Thoracic aorta (tissue), 2 donors: Measurements from ENCODE around the gene CD3D. TPM values are rescaled to one million over a fixed set of nuclear protein-coding genes. Genes with fewer than 3 reads are reported as not detected.

Experiments used
- ATAC-seq: fragments of 150-250 bp; one replicate; pipeline ENCODE4 v1.8.0; 2017; ENCODE audit warnings: low read depth; ENCODE audit not compliant: insufficient number of reproducible peaks, low FRiP score
- DNase-seq: peaks from one replicate; pipeline ENCODE4 v3.0.0-alpha.2; 2020; ENCODE audit warnings: low spot score
- H3K27ac ChIP-seq, 2 donors: fragments of 200-600 bp; sonication (generic); 1 replicate in 1 of 2; 2 replicates in 1 of 2; pipeline ENCODE4 v1.5.1; 2016; ENCODE audit warnings: mild to moderate bottlenecking in 2 of 2, moderate library complexity in 2 of 2
- H3K27me3 ChIP-seq: fragments of 200-600 bp; sonication (generic); replicated peaks from 2 replicates; pipeline ENCODE4 v1.6.0; 2016; ENCODE audit warnings: mild to moderate bottlenecking; ENCODE audit not compliant: insufficient read depth
- H3K36me3 ChIP-seq: fragments of 200-600 bp; sonication (generic); one replicate; pipeline ENCODE4 v1.5.1; 2016
- H3K4me1 ChIP-seq, 2 donors: fragments of 200-600 bp; sonication (generic); 1 replicate in 1 of 2; 2 replicates in 1 of 2; pipeline versions ENCODE4 v1.5.1 to v1.6.0; 2016; ENCODE audit warnings: low read depth in 2 of 2, mild to moderate bottlenecking in 1 of 2; ENCODE audit not compliant: control insufficient read depth in 1 of 2
- H3K4me3 ChIP-seq: fragments of 200-600 bp; sonication (generic); 2 replicates; pipeline ENCODE4 v1.5.1; 2016; ENCODE audit warnings: mild to moderate bottlenecking
- H3K9me3 ChIP-seq: fragments of 200-600 bp; sonication (generic); 2 replicates; pipeline ENCODE4 v1.5.1; 2016
- total RNA-seq, 2 donors: library from RNA; depleted of rRNA; stranded (reverse); fragments of >200 nt; gene quantifications; one replicate each; pipeline versions ENCODE4 v1.1.0 to v1.2.3, GENCODE V29; 2016
- TF ChIP-seq, protein P1 (sequence below): fragments of 200-600 bp; sonication (generic); IDR thresholded peaks from one replicate; pipeline ENCODE4 v1.5.1; 2019; ENCODE audit warnings: antibody characterized with exemption

CD3D gene
- total RNA-seq, 2 donors from 2014 or later = 1.6 to 5.8 TPM

DNA sequence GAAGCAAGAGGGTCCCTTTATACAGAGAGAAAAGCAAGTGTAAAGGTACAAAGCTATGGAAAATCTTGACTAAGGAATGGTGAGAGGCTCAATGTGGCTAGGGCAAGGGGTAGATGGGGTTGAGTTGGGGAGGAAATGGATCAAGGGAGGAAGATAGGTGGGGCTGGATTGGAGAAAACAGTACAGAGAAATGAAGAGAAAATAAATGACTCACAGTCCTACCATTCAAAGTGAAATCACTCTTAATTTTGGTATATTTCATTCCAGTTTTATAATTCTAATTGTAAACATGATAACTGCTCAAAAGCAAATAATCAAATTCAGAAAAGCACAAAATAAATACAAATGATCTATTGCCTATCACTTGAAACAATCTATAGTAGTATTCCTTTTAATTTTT lies 33.5 kb upstream of the CD3D start:
- DNase-seq = no peak
- Histone ChIP-seq H3K4me3 (no peak overlapping the region), H3K9me3 (no peaks in the 10 kb centered on the region), H3K27ac (no peak overlapping the region), H3K27me3 (no peaks in the 10 kb centered on the region), H3K36me3 (peaks cover 83% of the 10 kb centered on the region), H3K4me1 (no peaks in the 10 kb centered on the region)
- no peak for ATAC-seq
- TF ChIP-seq, protein P1, sequence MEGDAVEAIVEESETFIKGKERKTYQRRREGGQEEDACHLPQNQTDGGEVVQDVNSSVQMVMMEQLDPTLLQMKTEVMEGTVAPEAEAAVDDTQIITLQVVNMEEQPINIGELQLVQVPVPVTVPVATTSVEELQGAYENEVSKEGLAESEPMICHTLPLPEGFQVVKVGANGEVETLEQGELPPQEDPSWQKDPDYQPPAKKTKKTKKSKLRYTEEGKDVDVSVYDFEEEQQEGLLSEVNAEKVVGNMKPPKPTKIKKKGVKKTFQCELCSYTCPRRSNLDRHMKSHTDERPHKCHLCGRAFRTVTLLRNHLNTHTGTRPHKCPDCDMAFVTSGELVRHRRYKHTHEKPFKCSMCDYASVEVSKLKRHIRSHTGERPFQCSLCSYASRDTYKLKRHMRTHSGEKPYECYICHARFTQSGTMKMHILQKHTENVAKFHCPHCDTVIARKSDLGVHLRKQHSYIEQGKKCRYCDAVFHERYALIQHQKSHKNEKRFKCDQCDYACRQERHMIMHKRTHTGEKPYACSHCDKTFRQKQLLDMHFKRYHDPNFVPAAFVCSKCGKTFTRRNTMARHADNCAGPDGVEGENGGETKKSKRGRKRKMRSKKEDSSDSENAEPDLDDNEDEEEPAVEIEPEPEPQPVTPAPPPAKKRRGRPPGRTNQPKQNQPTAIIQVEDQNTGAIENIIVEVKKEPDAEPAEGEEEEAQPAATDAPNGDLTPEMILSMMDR = no peak

DNA sequence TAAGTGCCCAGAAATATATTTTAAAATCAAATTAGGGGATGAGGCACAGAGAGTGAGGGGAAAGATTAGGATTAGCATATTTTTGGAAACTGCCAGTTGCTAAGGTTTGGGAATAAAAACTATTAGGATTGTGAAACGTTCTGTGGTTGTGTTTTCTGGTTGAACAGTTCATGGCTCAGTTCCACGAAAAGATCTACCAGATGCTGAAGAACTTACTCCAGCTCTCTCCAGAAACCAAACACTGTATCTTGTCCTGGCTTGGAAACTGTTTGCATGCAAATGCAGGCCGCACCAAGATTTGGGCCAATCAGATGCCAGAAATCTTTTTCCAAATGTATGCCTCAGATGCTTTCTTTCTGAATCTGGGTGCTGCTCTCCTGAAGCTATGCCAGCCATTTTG lies 32.2 kb upstream of the CD3D start:
- ATAC-seq = no peak
- Histone ChIP-seq H3K4me1 (no peaks in the 10 kb centered on the region), H3K27me3 (no peaks in the 10 kb centered on the region), H3K27ac (no peak overlapping the region), H3K36me3 (peaks cover 87% of the 10 kb centered on the region), H3K4me3 (no peak overlapping the region), H3K9me3 (no peaks in the 10 kb centered on the region)
- DNase-seq = no peak
- TF ChIP-seq, protein P1 = no peak

DNA sequence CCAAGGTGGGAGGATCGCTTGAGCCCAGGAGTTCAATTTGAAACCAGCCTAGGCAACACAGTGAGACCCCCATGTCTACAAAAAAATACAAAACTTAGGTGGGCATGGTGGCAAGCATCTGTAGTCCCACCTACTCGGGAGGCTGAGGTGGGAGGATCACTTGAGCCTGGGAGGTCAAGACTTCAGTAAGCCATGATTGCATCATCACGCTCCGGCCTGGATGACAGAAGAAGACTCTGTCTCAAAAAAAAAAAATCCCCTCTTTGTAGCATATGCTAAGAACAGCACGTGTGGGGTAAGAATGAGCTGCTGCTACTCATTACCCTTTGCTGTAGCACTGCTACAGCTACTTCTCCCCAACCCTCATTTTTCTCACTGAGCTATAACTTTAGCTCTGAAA lies 31.4 kb upstream of the CD3D start:
- no peak for ATAC-seq
- peaks cover 87% of the 10 kb centered on the region for H3K36me3 ChIP-seq
- H3K4me1 ChIP-seq = no peaks in the 10 kb centered on the region

DNA sequence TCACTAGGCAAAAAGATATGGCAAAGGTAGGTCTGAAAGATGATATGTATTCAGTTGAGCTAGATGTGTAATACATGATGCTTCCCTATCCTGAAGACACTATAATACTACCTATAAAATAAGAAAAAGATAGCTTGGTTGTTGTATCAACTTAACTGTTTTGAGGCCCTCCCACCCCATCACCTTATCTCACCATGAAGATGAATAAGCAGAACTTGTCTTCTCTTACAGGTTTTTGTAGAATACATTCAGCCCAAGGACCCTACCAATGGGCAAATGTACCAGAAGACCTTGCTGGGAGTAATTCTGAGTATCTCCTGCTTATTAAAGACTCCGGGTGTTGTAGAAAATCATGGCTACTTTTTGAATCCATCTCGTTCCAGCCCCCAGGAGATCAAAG lies 30.8 kb upstream of the CD3D start:
- ATAC-seq (no peak), DNase-seq (no peak)
- no peak overlapping the region for H3K4me3 ChIP-seq
- no peak overlapping the region for H3K27ac ChIP-seq
- no peaks in the 10 kb centered on the region for H3K9me3 ChIP-seq
- H3K36me3 ChIP-seq = peaks cover 87% of the 10 kb centered on the region
- TF ChIP-seq, protein P1 = no peak
- H3K27me3 ChIP-seq = no peaks in the 10 kb centered on the region
- H3K4me1 ChIP-seq = no peaks in the 10 kb centered on the region

More for the DNA sequence above, 31.4 kb upstream of the CD3D start:
- no peak overlapping the region for H3K27ac ChIP-seq
- TF ChIP-seq, protein P1 = no peak
- no peaks in the 10 kb centered on the region for H3K9me3 ChIP-seq
- no peak overlapping the region for H3K4me3 ChIP-seq
- no peaks in the 10 kb centered on the region for H3K27me3 ChIP-seq
- DNase-seq = no peak

DNA sequence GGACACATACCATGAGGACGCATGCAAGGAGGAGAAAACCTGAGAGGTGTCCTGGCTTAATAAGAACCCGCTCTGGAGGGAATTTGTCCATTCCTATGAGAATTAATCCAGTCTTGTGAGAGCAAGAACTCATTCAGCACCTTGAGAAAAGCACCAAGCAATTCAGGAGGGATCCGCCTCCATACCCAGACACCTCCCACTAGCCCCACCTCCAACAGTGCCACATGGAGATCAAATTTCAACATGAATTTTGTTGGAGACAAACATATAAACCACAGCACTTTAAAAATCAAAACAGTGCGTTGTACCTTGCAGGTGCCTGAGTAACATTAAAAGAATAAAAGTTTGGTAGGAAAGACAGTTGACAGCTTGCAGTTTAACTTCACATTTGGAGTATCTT lies 28.3 kb upstream of the CD3D start:
- Histone ChIP-seq H3K27me3 (no peaks in the 10 kb centered on the region), H3K4me1 (no peaks in the 10 kb centered on the region), H3K36me3 (peaks cover 79% of the 10 kb centered on the region), H3K4me3 (no peak overlapping the region), H3K9me3 (no peaks in the 10 kb centered on the region), H3K27ac (no peak overlapping the region)
- DNase-seq = no peak
- TF ChIP-seq, protein P1 = no peak
- no peak for ATAC-seq
